Body of pancreas (tissue), 4 donors: Measurements from ENCODE around the gene TP53BP1.

Experiments
- CTCF ChIP-seq, 7 experiments: fragments of 450-650 bp in 4 of 7; fragments of 200-600 bp in 3 of 7; sonication (generic) in 3 of 7; IDR thresholded peaks; one replicate each; pipeline ENCODE4 v1.5.1; 2016 to 2019; ENCODE audit warnings: antibody characterized with exemption in 7 of 7
- POLR2A ChIP-seq, 3 donors: fragments of 450-650 bp; IDR thresholded peaks; one replicate each; pipeline ENCODE4 v1.6.1; 2016; ENCODE audit warnings: antibody characterized with exemption in 3 of 3, mild to moderate bottlenecking in 2 of 3

DNA sequence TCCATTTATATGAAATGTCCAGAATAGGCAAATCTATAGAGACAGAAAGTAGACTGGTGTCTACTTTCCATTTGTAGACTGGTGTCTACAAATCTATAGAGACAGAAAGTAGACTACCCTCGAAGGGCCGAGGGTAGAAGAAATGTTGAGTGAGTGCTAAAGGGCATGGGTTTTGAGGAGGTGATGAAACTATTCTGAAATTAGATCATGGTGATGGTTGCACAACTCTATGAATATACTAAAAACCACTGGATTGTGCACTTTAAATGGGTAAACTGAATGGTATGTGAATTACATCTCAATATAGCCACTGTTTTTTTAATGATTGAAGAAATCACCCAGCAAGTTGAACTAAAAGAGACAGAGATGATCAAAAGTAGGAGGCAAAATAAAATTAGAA lies 27.9 kb downstream of the TP53BP1 start:
- TF ChIP-seq CTCF (IDR thresholded peaks at IDR 0.05) (no peak), POLR2A (IDR thresholded peaks at IDR 0.05) (no peak)
